Measurements from ENCODE around the gene SEL1L. TPM values are rescaled to one million over a fixed set of nuclear protein-coding genes. Genes with fewer than 3 reads are reported as not detected.

The SEL1L gene
- total RNA-seq, 1 experiment from 2014 or later, result 41.4 TPM

- Histone ChIP-seq H3K36me3 (ENCODE audit: control insufficient read depth in 1 of 2, insufficient read depth in 2 of 2, low read length in 2 of 2) (no peaks in the 10 kb centered on the region; a peak in 1 of 4 replicates), H2AFZ (ENCODE audit: low read depth, low read length, poor library complexity, severe bottlenecking) (no peak overlapping the region), H3K9ac (ENCODE audit: low read length) (no peak overlapping the region), H3K9me2 (ENCODE audit: insufficient read depth) (no peaks in the 10 kb centered on the region), H3K4me1 (ENCODE audit: control insufficient read depth in 1 of 2, insufficient read depth in 2 of 2, low read length in 2 of 2) (no peaks in the 10 kb centered on the region), H3K9me3 (ENCODE audit: control insufficient read depth in 1 of 2, insufficient read depth in 1 of 2, low read depth in 1 of 2, low read length in 2 of 2) (no peaks in the 10 kb centered on the region), H3K27me3 (ENCODE audit: insufficient read depth, low read length) (peaks cover 10% of the 10 kb centered on the region; the same call in 1 of the 2 replicates), H3K4me3 (replicated peaks in 1 of 2; ENCODE audit: low read depth in 1 of 2, low read length in 2 of 2) (no peak overlapping the region), H4K20me1 (ENCODE audit: insufficient read depth) (no peaks in the 10 kb centered on the region), H3K4me2 (ENCODE audit: low read length) (no peak overlapping the region), H3K79me2 (ENCODE audit: insufficient read depth, low read length) (no peaks in the 10 kb centered on the region), H3K27ac (ENCODE audit: low read depth, low read length) (no peak overlapping the region)
- TF ChIP-seq CBX3 (IDR thresholded peaks at IDR 0.05; ENCODE audit: low read depth) (no peak), EZH2 (IDR thresholded peaks at IDR 0.05) (no peak), ZFX (IDR thresholded peaks at IDR 0.05) (no peak)
- ATAC-seq (no peak), DNase-seq (ENCODE audit: low read depth, low spot score) (no peak)
- intact Hi-C loops (cut with micrococcal nuclease), result no loop called here
- POLR2A ChIA-PET, result no interaction called here
- BruUV-seq (replicated peaks), result no TSS peak
- CTCF ChIA-PET, result no interaction called here
- RAD21 ChIA-PET (ENCODE audit: low non-redundant PET in 1 of 2, low total read pairs in 2 of 2, uncharacterized antibody in 2 of 2, unreplicated experiment in 2 of 2), result no interaction called here
These were observed 27.6 kb upstream of the SEL1L start for GRCh38 chr14:81561084-81561775.

GRCh38 chr14:81559385-81559784 lies 25.7 kb upstream of the SEL1L start:
- no peaks in the 10 kb centered on the region for H3K4me1 ChIP-seq (ENCODE audit: control insufficient read depth in 1 of 2, insufficient read depth in 2 of 2, low read length in 2 of 2)
- H3K36me3 ChIP-seq (ENCODE audit: control insufficient read depth in 1 of 2, insufficient read depth in 2 of 2, low read length in 2 of 2), result no peaks in the 10 kb centered on the region; a peak in 1 of 4 replicates
- H3K27me3 ChIP-seq (ENCODE audit: insufficient read depth, low read length), result peaks cover 10% of the 10 kb centered on the region; the same call in 1 of the 2 replicates
- intact Hi-C loops (cut with micrococcal nuclease), result no loop called here
- ATAC-seq, result no peak
- H3K4me2 ChIP-seq (ENCODE audit: low read length), result no peak overlapping the region
- no peak for DNase-seq (ENCODE audit: low read depth, low spot score)
- no peaks in the 10 kb centered on the region for H3K79me2 ChIP-seq (ENCODE audit: insufficient read depth, low read length)
- no peaks in the 10 kb centered on the region for H3K9me3 ChIP-seq (ENCODE audit: control insufficient read depth in 1 of 2, insufficient read depth in 1 of 2, low read depth in 1 of 2, low read length in 2 of 2)
- no peak overlapping the region for H3K9ac ChIP-seq (ENCODE audit: low read length)
- no peak overlapping the region for H3K4me3 ChIP-seq (replicated peaks in 1 of 2; ENCODE audit: low read depth in 1 of 2, low read length in 2 of 2)
- TF ChIP-seq POLR2AphosphoS5 (IDR thresholded peaks at IDR 0.05; ENCODE audit: low read depth, low read length), result no peak
- no peak for TF ChIP-seq ATF3 (IDR thresholded peaks at IDR 0.05)
- TF ChIP-seq EZH2phosphoT487 (IDR thresholded peaks at IDR 0.05; ENCODE audit: borderline replicate concordance), result no peak
- TF ChIP-seq TCF7L2 (IDR thresholded peaks at IDR 0.05; ENCODE audit: borderline replicate concordance, extremely low read depth, insufficient read depth, insufficient read length), result no peak
- POLR2A ChIA-PET, result no interaction called here
- no TSS peak for BruUV-seq (replicated peaks)
- RAD21 ChIA-PET (ENCODE audit: low non-redundant PET in 1 of 2, low total read pairs in 2 of 2, uncharacterized antibody in 2 of 2, unreplicated experiment in 2 of 2), result no interaction called here
- CTCF ChIA-PET, result no interaction called here
- H4K20me1 ChIP-seq (ENCODE audit: insufficient read depth), result no peaks in the 10 kb centered on the region
- no peaks in the 10 kb centered on the region for H3K9me2 ChIP-seq (ENCODE audit: insufficient read depth)
- H2AFZ ChIP-seq (ENCODE audit: low read depth, low read length, poor library complexity, severe bottlenecking), result no peak overlapping the region
- no peak overlapping the region for H3K27ac ChIP-seq (ENCODE audit: low read depth, low read length)
